Neural crest cell (in vitro differentiated cells): ENCODE results near the gene PRKAR1B. TPM values are rescaled to one million over a fixed set of nuclear protein-coding genes. Genes with fewer than 3 reads are reported as not detected.

Experiments used
- DNase-seq: peaks from one replicate; pipeline ENCODE4 v3.0.0; 2021; ENCODE audit warnings: low read depth, mixed read lengths, low spot score
- H3K27ac Mint-ChIP-seq: one replicate; pipeline ENCODE4 v1.8.0; 2021; ENCODE audit warnings: mild to moderate bottlenecking, mixed read lengths; ENCODE audit not compliant: unreplicated experiment
- H3K27me3 Mint-ChIP-seq: 2 replicates; pipeline ENCODE4 v1.8.0; 2021; ENCODE audit warnings: low read depth, mild to moderate bottlenecking, mixed read lengths
- H3K36me3 Mint-ChIP-seq: 2 replicates; pipeline ENCODE4 v1.8.0; 2021; ENCODE audit warnings: low read depth, mild to moderate bottlenecking, mixed read lengths
- H3K4me1 Mint-ChIP-seq: 2 replicates; pipeline ENCODE4 v1.8.0; 2021; ENCODE audit warnings: mixed read lengths
- H3K4me3 Mint-ChIP-seq: one replicate; pipeline ENCODE4 v1.8.0; 2021; ENCODE audit warnings: mild to moderate bottlenecking, mixed read lengths
- H3K9me3 Mint-ChIP-seq: 2 replicates; pipeline ENCODE4 v1.8.0; 2021; ENCODE audit warnings: mixed read lengths
- total RNA-seq: library from RNA; stranded (reverse); gene quantifications from 2 replicates; pipeline ENCODE4 v1.2.1, GENCODE V29; 2021
- TF ChIP-seq, protein P1 (sequence below): fragments of 200-600 bp; sonication (generic); conservative IDR thresholded peaks from 2 replicates; pipeline ENCODE4 v1.5.0; 2021; ENCODE audit warnings: antibody characterized with exemption, mild to moderate bottlenecking

The PRKAR1B gene
- total RNA-seq, 1 donor from 2014 or later = 9.5 TPM

DNA sequence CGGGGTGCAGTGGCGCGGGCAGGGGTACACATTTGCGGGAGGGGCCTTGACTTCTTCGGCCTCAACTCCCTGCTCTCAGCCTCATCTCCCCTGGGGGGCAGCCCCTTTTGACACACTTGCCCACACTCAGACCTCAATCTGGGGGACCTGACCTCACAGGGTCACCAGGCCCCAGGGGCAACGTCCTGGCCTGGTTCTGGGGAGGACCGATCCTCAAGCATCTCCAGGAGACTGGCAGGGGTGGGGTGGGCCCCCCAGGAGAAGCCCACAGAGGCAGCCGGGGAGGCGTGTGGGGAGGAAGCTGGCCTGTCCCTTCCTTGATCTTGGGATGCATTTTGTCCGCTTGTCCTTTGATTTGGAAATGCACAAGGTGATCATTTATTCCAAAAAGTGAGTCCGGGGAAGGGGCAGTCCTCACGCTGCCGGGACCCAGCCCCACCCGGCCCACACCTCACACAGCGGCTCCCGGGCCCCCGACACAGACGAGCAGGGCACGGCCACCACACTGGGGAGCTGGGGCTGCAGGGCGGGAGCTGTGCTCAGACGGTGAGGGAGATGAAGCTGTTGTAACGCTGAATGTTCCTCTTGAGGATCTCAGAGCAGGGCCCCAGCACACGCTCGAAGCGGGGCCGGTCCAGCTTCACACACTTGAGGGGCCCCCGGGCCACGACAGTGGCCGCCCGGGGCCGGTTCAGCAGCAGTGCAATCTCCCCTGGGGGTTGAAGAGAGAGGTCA lies 177.0 kb downstream of the PRKAR1B start:
- H3K27me3 Mint-ChIP-seq = no peaks in the 10 kb centered on the region
- no peak for DNase-seq
- no peak overlapping the region for H3K27ac Mint-ChIP-seq
- TF ChIP-seq, protein P1, sequence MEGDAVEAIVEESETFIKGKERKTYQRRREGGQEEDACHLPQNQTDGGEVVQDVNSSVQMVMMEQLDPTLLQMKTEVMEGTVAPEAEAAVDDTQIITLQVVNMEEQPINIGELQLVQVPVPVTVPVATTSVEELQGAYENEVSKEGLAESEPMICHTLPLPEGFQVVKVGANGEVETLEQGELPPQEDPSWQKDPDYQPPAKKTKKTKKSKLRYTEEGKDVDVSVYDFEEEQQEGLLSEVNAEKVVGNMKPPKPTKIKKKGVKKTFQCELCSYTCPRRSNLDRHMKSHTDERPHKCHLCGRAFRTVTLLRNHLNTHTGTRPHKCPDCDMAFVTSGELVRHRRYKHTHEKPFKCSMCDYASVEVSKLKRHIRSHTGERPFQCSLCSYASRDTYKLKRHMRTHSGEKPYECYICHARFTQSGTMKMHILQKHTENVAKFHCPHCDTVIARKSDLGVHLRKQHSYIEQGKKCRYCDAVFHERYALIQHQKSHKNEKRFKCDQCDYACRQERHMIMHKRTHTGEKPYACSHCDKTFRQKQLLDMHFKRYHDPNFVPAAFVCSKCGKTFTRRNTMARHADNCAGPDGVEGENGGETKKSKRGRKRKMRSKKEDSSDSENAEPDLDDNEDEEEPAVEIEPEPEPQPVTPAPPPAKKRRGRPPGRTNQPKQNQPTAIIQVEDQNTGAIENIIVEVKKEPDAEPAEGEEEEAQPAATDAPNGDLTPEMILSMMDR = no peak
- no peaks in the 10 kb centered on the region for H3K4me1 Mint-ChIP-seq
- H3K9me3 Mint-ChIP-seq = no peaks in the 10 kb centered on the region
- H3K4me3 Mint-ChIP-seq = no peak overlapping the region
- no peaks in the 10 kb centered on the region for H3K36me3 Mint-ChIP-seq

DNA sequence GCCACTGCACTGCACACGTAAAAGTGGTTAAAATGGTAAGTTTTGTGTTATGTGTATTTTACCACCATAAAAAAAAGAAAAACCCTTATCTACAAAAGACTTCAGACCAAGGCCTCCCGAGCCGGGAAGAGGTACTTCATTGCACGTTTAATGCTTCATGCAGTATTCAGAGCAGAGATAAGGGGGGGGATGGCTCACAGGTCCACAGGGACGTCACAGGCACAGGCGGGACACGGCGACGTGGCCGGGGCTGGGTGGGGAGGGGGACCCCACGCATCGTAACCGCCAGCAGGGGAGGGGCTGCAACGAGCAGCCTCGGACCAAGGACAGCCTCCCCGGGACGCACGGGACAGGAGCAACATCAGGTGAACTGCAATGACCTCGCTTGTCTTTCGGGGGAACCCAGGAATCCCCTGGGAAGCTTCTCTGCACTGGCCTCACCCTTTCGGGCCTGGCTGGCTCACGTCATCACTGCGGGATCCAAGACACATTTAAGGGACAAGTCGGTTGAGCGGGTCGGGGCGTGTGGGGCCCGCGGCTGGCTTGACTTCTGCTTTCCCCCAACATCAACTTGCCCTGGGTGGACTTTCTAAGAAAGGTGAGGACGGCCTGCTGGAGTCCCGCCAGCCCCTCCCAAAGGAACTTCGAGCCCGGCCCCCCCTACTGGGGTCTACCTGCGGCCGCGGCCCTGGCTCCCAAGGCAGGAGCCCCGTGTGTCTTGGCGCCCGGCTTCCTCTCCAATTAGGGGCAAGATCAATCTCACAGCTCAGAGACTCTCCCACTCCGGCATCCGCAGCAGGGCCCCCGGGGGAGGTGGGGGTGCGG lies 177.8 kb downstream of the PRKAR1B start:
- no peak overlapping the region for H3K27ac Mint-ChIP-seq

DNA sequence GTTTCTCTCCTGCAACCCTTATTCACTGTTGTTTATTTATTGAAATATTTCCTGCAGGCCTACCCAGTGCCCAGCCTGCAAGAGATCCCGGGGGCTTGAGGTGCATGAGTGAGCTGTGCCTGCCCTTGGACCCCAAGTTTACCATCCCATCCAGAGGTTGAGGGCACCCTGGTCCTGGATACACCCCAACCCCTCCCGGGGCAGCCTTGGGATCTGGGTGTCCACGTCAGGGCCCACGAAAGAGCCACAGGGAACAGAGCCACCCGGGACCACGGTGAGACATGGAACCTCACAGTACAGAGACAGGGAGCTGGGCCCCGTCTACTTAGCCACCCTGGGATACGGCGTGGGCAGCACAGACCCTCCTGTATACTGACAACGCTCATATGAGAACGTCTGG lies 178.7 kb downstream of the PRKAR1B start:
- no peak for DNase-seq
- Mint-ChIP-seq H3K27ac (no peak overlapping the region), H3K4me3 (no peak overlapping the region), H3K4me1 (no peaks in the 10 kb centered on the region), H3K9me3 (no peaks in the 10 kb centered on the region), H3K27me3 (no peaks in the 10 kb centered on the region), H3K36me3 (no peaks in the 10 kb centered on the region)
- TF ChIP-seq, protein P1 = no peak

More for the DNA sequence above, 177.8 kb downstream of the PRKAR1B start:
- TF ChIP-seq, protein P1 = no peak
- no peaks in the 10 kb centered on the region for H3K27me3 Mint-ChIP-seq
- DNase-seq = no peak
- H3K4me3 Mint-ChIP-seq = no peak overlapping the region
- no peaks in the 10 kb centered on the region for H3K4me1 Mint-ChIP-seq
- H3K9me3 Mint-ChIP-seq = no peaks in the 10 kb centered on the region
- H3K36me3 Mint-ChIP-seq = no peaks in the 10 kb centered on the region

DNA sequence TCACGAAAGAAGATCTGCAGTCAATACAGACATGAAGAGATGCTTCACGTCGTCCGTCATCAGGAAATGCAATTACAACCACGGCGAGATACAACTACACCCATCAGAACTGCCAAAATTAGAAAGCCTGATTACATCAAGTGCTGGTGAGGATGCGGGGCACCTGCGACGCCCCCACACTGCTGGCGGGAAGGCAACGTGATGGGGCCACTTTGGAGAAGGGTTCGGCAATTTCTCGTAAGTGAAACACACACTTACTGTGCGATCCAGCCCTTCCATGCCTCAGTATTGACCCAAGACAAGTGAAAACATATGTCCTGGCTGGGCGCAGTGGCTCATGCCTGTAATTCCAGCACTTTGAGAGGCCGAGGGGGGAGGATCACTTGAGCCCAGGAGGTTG lies 181.6 kb downstream of the PRKAR1B start:
- peaks cover 6% of the 10 kb centered on the region for H3K4me1 Mint-ChIP-seq
- no peaks in the 10 kb centered on the region for H3K36me3 Mint-ChIP-seq
- TF ChIP-seq, protein P1 = no peak
- no peaks in the 10 kb centered on the region for H3K27me3 Mint-ChIP-seq
- no peak overlapping the region for H3K4me3 Mint-ChIP-seq
- DNase-seq = no peak
- no peaks in the 10 kb centered on the region for H3K9me3 Mint-ChIP-seq
- H3K27ac Mint-ChIP-seq = no peak overlapping the region

DNA sequence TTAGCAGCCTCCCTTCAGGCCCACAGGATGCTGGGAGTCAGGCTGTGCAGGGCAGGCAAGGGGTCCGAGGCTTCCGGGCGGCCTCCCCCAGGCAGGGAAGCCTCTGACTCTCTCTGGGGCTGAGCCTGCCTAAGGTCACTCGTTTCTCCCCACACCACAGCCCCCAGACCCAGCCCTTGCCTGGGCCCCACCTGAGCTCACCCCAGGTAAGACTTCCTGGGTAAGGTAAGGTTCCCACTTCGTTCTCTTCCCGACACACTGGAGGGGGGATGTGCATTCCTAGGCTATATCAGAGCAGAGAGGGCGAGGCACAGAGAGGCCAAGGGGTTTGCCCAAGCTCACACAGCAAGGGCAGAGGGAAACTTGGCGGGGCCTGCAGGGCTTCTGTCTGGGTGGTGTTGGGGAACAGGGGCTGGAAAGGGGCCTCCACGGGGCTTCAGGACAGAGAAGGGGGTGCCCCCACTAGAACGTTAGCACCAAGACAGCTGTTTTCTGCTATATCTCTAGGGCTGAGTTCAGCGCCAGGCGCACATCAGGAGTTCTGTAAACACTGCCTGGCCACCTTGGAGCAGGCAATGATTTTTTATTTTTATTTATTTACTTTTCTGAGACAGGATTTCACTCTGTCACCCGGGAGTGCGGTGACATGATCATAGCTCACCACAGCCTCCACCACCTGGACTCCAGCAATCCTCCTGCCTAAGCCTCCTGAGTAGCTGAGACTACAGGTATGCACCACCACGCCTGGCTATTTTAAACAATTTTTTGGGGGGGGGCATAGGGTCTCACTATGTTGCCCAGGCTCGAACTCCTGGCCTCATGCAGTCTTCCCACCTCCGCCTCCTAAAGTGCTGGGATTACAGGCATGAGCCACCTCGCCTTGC lies 182.5 kb downstream of the PRKAR1B start:
- no peak overlapping the region for H3K27ac Mint-ChIP-seq
- H3K36me3 Mint-ChIP-seq = no peaks in the 10 kb centered on the region
- DNase-seq = no peak
- H3K9me3 Mint-ChIP-seq = no peaks in the 10 kb centered on the region
- TF ChIP-seq, protein P1 = no peak
- peaks cover 6% of the 10 kb centered on the region for H3K4me1 Mint-ChIP-seq
- no peak overlapping the region for H3K4me3 Mint-ChIP-seq
- H3K27me3 Mint-ChIP-seq = no peaks in the 10 kb centered on the region
